Spleen (tissue), 7 donors: ENCODE data around the gene PPP2R2B.

ENCODE experiments used
- POLR2A ChIP-seq, 3 donors: fragments of 450-650 bp; IDR thresholded peaks; one replicate each; pipeline ENCODE4 v1.5.1; 2017; ENCODE audit warnings: antibody characterized with exemption in 3 of 3, mild to moderate bottlenecking in 1 of 3
- TF ChIP-seq, protein P1 (sequence below), 11 experiments: fragments of 200-600 bp in 7 of 11; fragments of 450-650 bp in 4 of 11; sonication (generic) in 4 of 11; IDR thresholded peaks in 8 of 11; conservative IDR thresholded peaks in 3 of 11; 1 replicate in 7 of 11; 2 replicates in 4 of 11; pipeline versions ENCODE4 v1.4.0 to v1.8.0; 2016 to 2021; ENCODE audit warnings: antibody characterized with exemption in 11 of 11, inconsistent platforms in 4 of 11, mild to moderate bottlenecking in 1 of 11
- donor health status: DM: no; HTN: no; CAD: no; lungs with moderate emphysema.
- donor health status: DM: no; HTN: no; CAD: no.
- donor health status: DM: no; HTN: no; CAD: no.

DNA sequence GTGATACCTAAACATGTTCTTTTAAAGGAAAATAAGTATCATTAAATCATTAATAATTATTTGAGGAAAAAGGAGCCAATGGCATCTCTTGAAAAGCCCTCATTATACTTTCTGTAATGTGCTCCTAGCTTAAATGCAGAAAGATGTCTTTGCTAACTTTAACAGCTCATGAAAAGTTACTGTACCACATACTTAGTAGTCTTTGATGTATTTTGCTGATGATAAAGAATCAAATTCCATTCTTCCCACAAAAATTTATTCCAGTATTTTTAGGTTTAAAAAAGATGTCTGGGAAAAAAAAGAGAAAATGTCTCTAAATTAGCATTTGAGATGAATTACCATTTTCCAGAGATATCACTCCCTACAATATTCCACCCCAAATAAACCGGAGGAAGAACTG lies 112.5 kb downstream of the PPP2R2B start:
- TF ChIP-seq, protein P1, sequence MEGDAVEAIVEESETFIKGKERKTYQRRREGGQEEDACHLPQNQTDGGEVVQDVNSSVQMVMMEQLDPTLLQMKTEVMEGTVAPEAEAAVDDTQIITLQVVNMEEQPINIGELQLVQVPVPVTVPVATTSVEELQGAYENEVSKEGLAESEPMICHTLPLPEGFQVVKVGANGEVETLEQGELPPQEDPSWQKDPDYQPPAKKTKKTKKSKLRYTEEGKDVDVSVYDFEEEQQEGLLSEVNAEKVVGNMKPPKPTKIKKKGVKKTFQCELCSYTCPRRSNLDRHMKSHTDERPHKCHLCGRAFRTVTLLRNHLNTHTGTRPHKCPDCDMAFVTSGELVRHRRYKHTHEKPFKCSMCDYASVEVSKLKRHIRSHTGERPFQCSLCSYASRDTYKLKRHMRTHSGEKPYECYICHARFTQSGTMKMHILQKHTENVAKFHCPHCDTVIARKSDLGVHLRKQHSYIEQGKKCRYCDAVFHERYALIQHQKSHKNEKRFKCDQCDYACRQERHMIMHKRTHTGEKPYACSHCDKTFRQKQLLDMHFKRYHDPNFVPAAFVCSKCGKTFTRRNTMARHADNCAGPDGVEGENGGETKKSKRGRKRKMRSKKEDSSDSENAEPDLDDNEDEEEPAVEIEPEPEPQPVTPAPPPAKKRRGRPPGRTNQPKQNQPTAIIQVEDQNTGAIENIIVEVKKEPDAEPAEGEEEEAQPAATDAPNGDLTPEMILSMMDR (IDR thresholded peaks at IDR 0.05 in 8 of 11, conservative IDR thresholded peaks at IDR 0.05 in 3 of 11) = no peak
- no peak for TF ChIP-seq POLR2A (IDR thresholded peaks at IDR 0.05)
